ENCODE results near the gene AGBL1. TPM values are rescaled to one million over a fixed set of nuclear protein-coding genes. Genes with fewer than 3 reads are reported as not detected.

AGBL1 gene
- total and polyA plus RNA-seq, 2 experiments from 2014 or later = not detected

DNA sequence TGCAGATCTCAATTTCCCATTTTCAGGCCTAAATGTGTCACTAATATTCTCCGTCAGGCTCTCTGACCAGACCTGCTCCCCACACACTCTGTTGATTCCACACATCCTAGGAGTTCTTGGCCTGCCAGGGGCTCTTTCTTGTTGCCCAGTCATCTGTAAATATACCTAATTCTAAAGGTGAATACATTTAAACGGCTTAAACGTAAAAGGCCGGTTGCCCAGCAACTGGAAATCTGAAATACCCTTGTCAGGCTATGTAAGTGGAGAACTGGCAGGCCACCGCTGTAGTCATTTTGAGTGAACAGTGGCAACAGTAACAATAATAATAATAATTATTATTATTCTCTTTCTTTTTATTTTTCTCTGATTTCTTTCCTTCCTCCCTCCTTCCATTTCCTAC lies 302.7 kb downstream of the AGBL1 start:
- in situ Hi-C loops (cut with MboI) = no loop called here
- Histone ChIP-seq H3K4me3 (no peak overlapping the region), H3K36me3 (ENCODE audit: low read depth) (no peaks in the 10 kb centered on the region), H3K79me2 (ENCODE audit: insufficient read depth) (no peaks in the 10 kb centered on the region), H3F3A (ENCODE audit: insufficient read depth) (no peaks in the 10 kb centered on the region), H3K4me2 (ENCODE audit: unreplicated experiment) (no peak overlapping the region), H3K9me2 (ENCODE audit: insufficient read depth) (no peaks in the 10 kb centered on the region), H4K20me1 (ENCODE audit: insufficient read depth) (no peaks in the 10 kb centered on the region), H3K9ac (no peak overlapping the region), H3K27ac (no peak overlapping the region), H3K27me3 (replicated peaks; ENCODE audit: insufficient read depth) (no peaks in the 10 kb centered on the region), H2AFZ (no peak overlapping the region), H3K4me1 (ENCODE audit: insufficient read depth) (no peaks in the 10 kb centered on the region), H3K9me3 (ENCODE audit: low read depth) (no peaks in the 10 kb centered on the region)
- no peak for DNase-seq
- 48 to 57% methylated on average over 5 of the region's 5 CpGs for WGBS, 2 experiments (ENCODE audit: low coverage in 1 of 2, low lambda C conversion rate in 2 of 2, missing lambda C conversion rate in 2 of 2)
- TF ChIP-seq EZH2 (IDR thresholded peaks at IDR 0.05; ENCODE audit: insufficient read depth, poor library complexity, severe bottlenecking) (no peak), EZH2phosphoT487 (IDR thresholded peaks at IDR 0.05; ENCODE audit: insufficient read depth, low read depth) (no peak)

DNA sequence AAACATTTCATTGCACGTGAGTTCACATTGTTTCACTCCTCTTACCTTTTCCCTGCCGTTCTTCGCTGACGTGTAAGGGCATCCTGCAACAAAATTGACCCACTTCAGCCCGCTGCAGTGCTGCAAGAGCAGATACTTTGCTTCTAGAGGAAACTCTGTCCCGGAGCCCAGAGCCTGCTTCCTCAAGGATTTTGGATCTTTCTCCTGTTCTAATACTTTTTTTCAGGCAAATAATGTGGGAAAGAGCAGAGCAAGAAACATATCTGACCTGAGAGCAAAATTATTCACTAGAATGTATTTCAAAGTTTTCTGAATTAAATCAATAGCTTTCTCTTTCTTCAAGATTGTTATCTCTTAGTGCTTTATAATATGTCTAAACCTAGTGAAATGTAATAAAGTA lies 303.9 kb downstream of the AGBL1 start:
- Histone ChIP-seq H3K27ac (no peak overlapping the region), H3K36me3 (ENCODE audit: low read depth) (no peaks in the 10 kb centered on the region), H2AFZ (no peak overlapping the region), H4K20me1 (ENCODE audit: insufficient read depth) (no peaks in the 10 kb centered on the region), H3K9me2 (ENCODE audit: insufficient read depth) (no peaks in the 10 kb centered on the region), H3K4me2 (ENCODE audit: unreplicated experiment) (no peak overlapping the region), H3K4me3 (no peak overlapping the region), H3K4me1 (ENCODE audit: insufficient read depth) (no peaks in the 10 kb centered on the region), H3F3A (ENCODE audit: insufficient read depth) (no peaks in the 10 kb centered on the region), H3K9ac (no peak overlapping the region), H3K79me2 (ENCODE audit: insufficient read depth) (no peaks in the 10 kb centered on the region), H3K9me3 (ENCODE audit: low read depth) (no peaks in the 10 kb centered on the region), H3K27me3 (replicated peaks; ENCODE audit: insufficient read depth) (no peaks in the 10 kb centered on the region)
- TF ChIP-seq EZH2 (IDR thresholded peaks at IDR 0.05; ENCODE audit: insufficient read depth, poor library complexity, severe bottlenecking) (no peak), EZH2phosphoT487 (IDR thresholded peaks at IDR 0.05; ENCODE audit: insufficient read depth, low read depth) (no peak)
- in situ Hi-C loops (cut with MboI) = no loop called here
- 38 to 50% methylated on average over 6 of the region's 6 CpGs for WGBS, 2 experiments (ENCODE audit: low coverage in 1 of 2, low lambda C conversion rate in 2 of 2, missing lambda C conversion rate in 2 of 2)
- no peak for DNase-seq

- Histone ChIP-seq H3K9ac (no peak overlapping the region), H3K9me3 (ENCODE audit: low read depth) (no peaks in the 10 kb centered on the region), H3K4me1 (ENCODE audit: insufficient read depth) (no peaks in the 10 kb centered on the region), H3K27ac (no peak overlapping the region), H2AFZ (no peak overlapping the region), H4K20me1 (ENCODE audit: insufficient read depth) (no peaks in the 10 kb centered on the region), H3K4me3 (no peak overlapping the region), H3F3A (ENCODE audit: insufficient read depth) (no peaks in the 10 kb centered on the region), H3K79me2 (ENCODE audit: insufficient read depth) (no peaks in the 10 kb centered on the region), H3K27me3 (replicated peaks; ENCODE audit: insufficient read depth) (no peaks in the 10 kb centered on the region), H3K4me2 (ENCODE audit: unreplicated experiment) (no peak overlapping the region), H3K36me3 (ENCODE audit: low read depth) (no peaks in the 10 kb centered on the region), H3K9me2 (ENCODE audit: insufficient read depth) (no peaks in the 10 kb centered on the region)
- DNase-seq = no peak
- WGBS, 2 experiments (ENCODE audit: low coverage in 1 of 2, low lambda C conversion rate in 2 of 2, missing lambda C conversion rate in 2 of 2) = 6 to 8% methylated on average over 6 of the region's 6 CpGs
- in situ Hi-C loops (cut with MboI) = no loop called here
- TF ChIP-seq EZH2 (IDR thresholded peaks at IDR 0.05; ENCODE audit: insufficient read depth, poor library complexity, severe bottlenecking) (no peak), EZH2phosphoT487 (IDR thresholded peaks at IDR 0.05; ENCODE audit: insufficient read depth, low read depth) (no peak)
Measured at GRCh38 chr15:86384186-86384585, 304.5 kb downstream of the AGBL1 start.

DNA sequence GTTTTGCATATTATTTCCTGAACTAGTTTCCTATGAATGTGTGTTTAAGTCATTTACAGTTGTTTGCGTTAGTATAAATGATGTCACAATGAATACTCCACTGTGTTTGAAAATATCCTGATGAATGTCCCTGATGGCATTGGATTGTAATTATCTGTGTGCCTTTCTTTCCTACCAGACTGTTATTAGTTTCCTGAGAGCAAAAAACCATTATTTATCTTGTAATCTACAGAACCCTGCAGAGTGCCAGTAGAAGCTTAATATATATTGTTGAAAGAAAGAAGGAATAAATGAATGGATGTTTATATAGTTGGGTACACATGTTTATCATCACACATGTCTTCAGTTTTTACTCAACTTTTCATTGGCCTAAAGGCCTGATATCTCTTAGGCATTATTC lies 312.6 kb downstream of the AGBL1 start:
- H3K9me3 ChIP-seq (ENCODE audit: low read depth) = no peaks in the 10 kb centered on the region
- in situ Hi-C loops (cut with MboI) = no loop called here

GRCh38 chr15:86392874-86393273 lies 313.2 kb downstream of the AGBL1 start:
- TF ChIP-seq EZH2phosphoT487 (IDR thresholded peaks at IDR 0.05; ENCODE audit: insufficient read depth, low read depth) (no peak), EZH2 (IDR thresholded peaks at IDR 0.05; ENCODE audit: insufficient read depth, poor library complexity, severe bottlenecking) (no peak)
- H3F3A ChIP-seq (ENCODE audit: insufficient read depth) = no peaks in the 10 kb centered on the region
- in situ Hi-C loops (cut with MboI) = no loop called here
- no peaks in the 10 kb centered on the region for H3K27me3 ChIP-seq (replicated peaks; ENCODE audit: insufficient read depth)
- H4K20me1 ChIP-seq (ENCODE audit: insufficient read depth) = no peaks in the 10 kb centered on the region
- no peaks in the 10 kb centered on the region for H3K79me2 ChIP-seq (ENCODE audit: insufficient read depth)
- no peak overlapping the region for H3K4me3 ChIP-seq
- no peak overlapping the region for H2AFZ ChIP-seq
- H3K9ac ChIP-seq = no peak overlapping the region
- H3K27ac ChIP-seq = no peak overlapping the region
- WGBS, 2 experiments (ENCODE audit: low coverage in 1 of 2, low lambda C conversion rate in 2 of 2, missing lambda C conversion rate in 2 of 2) = 0 to 6% methylated on average over 2 of the region's 2 CpGs
- H3K9me2 ChIP-seq (ENCODE audit: insufficient read depth) = no peaks in the 10 kb centered on the region
- no peaks in the 10 kb centered on the region for H3K36me3 ChIP-seq (ENCODE audit: low read depth)
- H3K4me1 ChIP-seq (ENCODE audit: insufficient read depth) = no peaks in the 10 kb centered on the region
- H3K4me2 ChIP-seq (ENCODE audit: unreplicated experiment) = no peak overlapping the region
- DNase-seq = no peak
- H3K9me3 ChIP-seq (ENCODE audit: low read depth) = no peaks in the 10 kb centered on the region

More for the DNA sequence above, 312.6 kb downstream of the AGBL1 start:
- TF ChIP-seq EZH2phosphoT487 (IDR thresholded peaks at IDR 0.05; ENCODE audit: insufficient read depth, low read depth) (no peak), EZH2 (IDR thresholded peaks at IDR 0.05; ENCODE audit: insufficient read depth, poor library complexity, severe bottlenecking) (no peak)
- 35 to 41% methylated on average over 1 of the region's 1 CpG for WGBS, 2 experiments (ENCODE audit: low coverage in 1 of 2, low lambda C conversion rate in 2 of 2, missing lambda C conversion rate in 2 of 2)
- no peak overlapping the region for H3K4me2 ChIP-seq (ENCODE audit: unreplicated experiment)
- no peaks in the 10 kb centered on the region for H3K79me2 ChIP-seq (ENCODE audit: insufficient read depth)
- H3K27me3 ChIP-seq (replicated peaks; ENCODE audit: insufficient read depth) = no peaks in the 10 kb centered on the region
- H3K4me1 ChIP-seq (ENCODE audit: insufficient read depth) = no peaks in the 10 kb centered on the region
- H3K4me3 ChIP-seq = no peak overlapping the region
- H3F3A ChIP-seq (ENCODE audit: insufficient read depth) = no peaks in the 10 kb centered on the region
- no peak overlapping the region for H3K9ac ChIP-seq
- no peaks in the 10 kb centered on the region for H3K9me2 ChIP-seq (ENCODE audit: insufficient read depth)
- H2AFZ ChIP-seq = no peak overlapping the region
- no peak overlapping the region for H3K27ac ChIP-seq
- H4K20me1 ChIP-seq (ENCODE audit: insufficient read depth) = no peaks in the 10 kb centered on the region
- no peaks in the 10 kb centered on the region for H3K36me3 ChIP-seq (ENCODE audit: low read depth)
- no peak for DNase-seq

All from GM23248 (cell line).